OCI-LY7 (cell line): ENCODE data around the gene SPACDR. TPM values are rescaled to one million over a fixed set of nuclear protein-coding genes. Genes with fewer than 3 reads are reported as not detected.

Source experiments
- BruUV-seq: library from RNA; stranded (reverse); fragments of 400-500 nt; replicated peaks from 2 replicates; lab custom pipeline; 2021; lab: Mats Ljungman, UMichigan
- CTCF ChIA-PET: fragments of 300-600 bp; sonication (Branson Sonifier 250); formaldehyde crosslinking; loops from one replicate; lab custom pipeline; 2022; ENCODE audit warnings: antibody characterized with exemption; ENCODE audit not compliant: unreplicated experiment; lab: Charles Lee
- POLR2A ChIA-PET: fragments of 300-600 bp; sonication (Branson Sonifier 250); formaldehyde crosslinking; loops from one replicate; lab custom pipeline; 2022; ENCODE audit warnings: antibody characterized with exemption; lab: Charles Lee
- DNase-seq: peaks from one replicate; pipeline ENCODE4 v3.0.0-alpha.2; 2015; ENCODE audit warnings: low spot score
- H2AFZ ChIP-seq: fragments of 200-600 bp; sonication (generic), shearing (Covaris generic); 2 replicates; pipeline ENCODE4 v1.6.1; 2014; ENCODE audit warnings: mild to moderate bottlenecking, antibody characterized with exemption, low read length, moderate library complexity
- H3K27ac ChIP-seq: fragments of 200-600 bp; sonication (generic); 2 replicates; pipeline ENCODE4 v1.5.1; 2014; ENCODE audit warnings: mixed run types, low read depth, mild to moderate bottlenecking, moderate library complexity, low read length, inconsistent platforms; ENCODE audit not compliant: poor library complexity, severe bottlenecking
- H3K36me3 ChIP-seq: fragments of 200-600 bp; sonication (generic); 2 replicates; pipeline ENCODE4 v1.6.1; 2014; ENCODE audit warnings: mild to moderate bottlenecking, antibody characterized with exemption, low read length, moderate library complexity, mixed read lengths; ENCODE audit not compliant: insufficient read depth
- H3K4me1 ChIP-seq: fragments of 200-600 bp; sonication (generic); 2 replicates; pipeline ENCODE4 v1.5.1; 2014; ENCODE audit warnings: mild to moderate bottlenecking, low read length; ENCODE audit not compliant: insufficient read depth, poor library complexity, severe bottlenecking
- H3K4me2 ChIP-seq: fragments of 200-600 bp; sonication (generic); 2 replicates; pipeline ENCODE4 v1.6.1; 2014; ENCODE audit warnings: mild to moderate bottlenecking, low read length
- H3K4me3 ChIP-seq: fragments of 200-600 bp; sonication (generic); 2 replicates; pipeline ENCODE4 v1.5.1; 2014; ENCODE audit warnings: mild to moderate bottlenecking, low read depth, low read length; ENCODE audit not compliant: poor library complexity, severe bottlenecking
- H3K79me2 ChIP-seq: fragments of 200-600 bp; sonication (generic); 2 replicates; pipeline ENCODE4 v1.6.1; 2016; ENCODE audit warnings: low read depth, mild to moderate bottlenecking, low read length, moderate library complexity, mixed read lengths; ENCODE audit not compliant: insufficient read depth
- H3K9me2 ChIP-seq: fragments of 200-600 bp; sonication (generic); 2 replicates; pipeline ENCODE4 v1.6.1; 2016; ENCODE audit warnings: mild to moderate bottlenecking, low read length, mixed read lengths; ENCODE audit not compliant: insufficient read depth
- H3K9me3 ChIP-seq: fragments of 200-600 bp; sonication (generic); 2 replicates; pipeline ENCODE4 v1.6.1; 2014; ENCODE audit warnings: mild to moderate bottlenecking, mixed run types, low read length, mixed read lengths
- H4K20me1 ChIP-seq: fragments of 200-600 bp; sonication (generic); 2 replicates; pipeline ENCODE4 v1.6.1; 2014; ENCODE audit warnings: mild to moderate bottlenecking, antibody characterized with exemption, low read length, moderate library complexity, mixed read lengths; ENCODE audit not compliant: insufficient read depth
- CTCF ChIP-seq: fragments of 200-600 bp; sonication (generic); conservative IDR thresholded peaks from 2 replicates; pipeline ENCODE4 v1.5.1; 2014; ENCODE audit warnings: mild to moderate bottlenecking, antibody characterized with exemption, low read length, moderate library complexity, mixed read lengths
- EZH2phosphoT487 ChIP-seq: fragments of 200-600 bp; sonication (generic); IDR thresholded peaks from 2 replicates; pipeline ENCODE4 v1.6.1; 2018; ENCODE audit warnings: low read depth, borderline replicate concordance, mild to moderate bottlenecking, mixed run types, antibody characterized with exemption, low read length, moderate library complexity, mixed read lengths
- intact Hi-C: fragments of 100-400 bp; cut with micrococcal nuclease; formaldehyde crosslinking; loops from one replicate; pipeline ENCODE4 v1.10.0; 2022; ENCODE audit not compliant: unreplicated experiment
- total RNA-seq, 2 experiments: library from RNA; depleted of rRNA in 1 of 2; stranded (reverse); fragments of >200 nt in 1 of 2; shearing (Covaris generic) in 1 of 2; gene quantifications; 2 replicates each; pipeline ENCODE4 v1.2.3, GENCODE V29; 2014 to 2022

Gene SPACDR
- total RNA-seq, 2 experiments from 2014 or later: 1.6 to 2.4 TPM

GRCh38 chr7:100496509-100496908 lies 32.4 kb upstream of the SPACDR start:
- Histone ChIP-seq H3K4me1 (peaks cover 8% of the 10 kb centered on the region), H3K9me3 (no peaks in the 10 kb centered on the region), H4K20me1 (no peaks in the 10 kb centered on the region), H3K79me2 (no peaks in the 10 kb centered on the region), H3K36me3 (no peaks in the 10 kb centered on the region), H3K4me2 (no peak overlapping the region), H3K4me3 (no peak overlapping the region), H3K27ac (no peak overlapping the region), H2AFZ (no peak overlapping the region), H3K9me2 (no peaks in the 10 kb centered on the region)
- no peak for DNase-seq
- BruUV-seq: no TSS peak
- CTCF ChIA-PET: no interaction called here
- POLR2A ChIA-PET: interaction anchor here (0.7 to 1.2 kb wide), 2 partner anchors 37 to 393 kb away, joined by 3 to 4 read pairs; partner anchors contain the start of gene UFSP1
- TF ChIP-seq CTCF (no peak), EZH2phosphoT487 (no peak)
- intact Hi-C loops: no loop called here

GRCh38 chr7:100493476-100494264 lies 29.6 kb upstream of the SPACDR start:
- H3K9me2 ChIP-seq: no peaks in the 10 kb centered on the region
- no peak for TF ChIP-seq EZH2phosphoT487
- TF ChIP-seq CTCF: 0 out of 2 replicates have a peak, but pooled peaks have one; percentile 31
- H3K36me3 ChIP-seq: no peaks in the 10 kb centered on the region
- no peaks in the 10 kb centered on the region for H3K79me2 ChIP-seq
- no TSS peak for BruUV-seq
- peak; percentile 49 for DNase-seq
- H3K27ac ChIP-seq: no peak overlapping the region
- H3K9me3 ChIP-seq: no peaks in the 10 kb centered on the region
- peaks cover 18% of the 10 kb centered on the region for H3K4me1 ChIP-seq
- H2AFZ ChIP-seq: peak overlapping the region; percentile 40
- intact Hi-C loops: no loop called here
- H3K4me2 ChIP-seq: peak overlapping the region; percentile 33; the same call in 1 of the 2 replicates
- ChIA-PET POLR2A (no interaction called here), CTCF (no interaction called here)
- no peak overlapping the region for H3K4me3 ChIP-seq
- no peaks in the 10 kb centered on the region for H4K20me1 ChIP-seq
